Measurements from ENCODE around the gene PAPSS1. TPM values are rescaled to one million over a fixed set of nuclear protein-coding genes. Genes with fewer than 3 reads are reported as not detected.
A peak's percentile ranks its signal among the peaks of the same experiment; 100 is the strongest.

The PAPSS1 gene
- polyA plus RNA-seq, 2 of the 4 experiments (the other 2 are of a cell fraction): 47.3 to 52.5 TPM

GRCh38 chr4:107683873-107684272 lies 36.2 kb downstream of the PAPSS1 start:
- TF ChIP-seq NPAS2 (CRISPR knock-in tag; IDR thresholded peaks at IDR 0.05; ENCODE audit: borderline replicate concordance): no peak
- TF ChIP-seq, protein P1, sequence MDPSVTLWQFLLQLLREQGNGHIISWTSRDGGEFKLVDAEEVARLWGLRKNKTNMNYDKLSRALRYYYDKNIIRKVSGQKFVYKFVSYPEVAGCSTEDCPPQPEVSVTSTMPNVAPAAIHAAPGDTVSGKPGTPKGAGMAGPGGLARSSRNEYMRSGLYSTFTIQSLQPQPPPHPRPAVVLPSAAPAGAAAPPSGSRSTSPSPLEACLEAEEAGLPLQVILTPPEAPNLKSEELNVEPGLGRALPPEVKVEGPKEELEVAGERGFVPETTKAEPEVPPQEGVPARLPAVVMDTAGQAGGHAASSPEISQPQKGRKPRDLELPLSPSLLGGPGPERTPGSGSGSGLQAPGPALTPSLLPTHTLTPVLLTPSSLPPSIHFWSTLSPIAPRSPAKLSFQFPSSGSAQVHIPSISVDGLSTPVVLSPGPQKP (IDR thresholded peaks at IDR 0.05; ENCODE audit: low read depth, low read length): no peak
- TF ChIP-seq JUNB (IDR thresholded peaks at IDR 0.05): no peak
- TF ChIP-seq, protein P2, sequence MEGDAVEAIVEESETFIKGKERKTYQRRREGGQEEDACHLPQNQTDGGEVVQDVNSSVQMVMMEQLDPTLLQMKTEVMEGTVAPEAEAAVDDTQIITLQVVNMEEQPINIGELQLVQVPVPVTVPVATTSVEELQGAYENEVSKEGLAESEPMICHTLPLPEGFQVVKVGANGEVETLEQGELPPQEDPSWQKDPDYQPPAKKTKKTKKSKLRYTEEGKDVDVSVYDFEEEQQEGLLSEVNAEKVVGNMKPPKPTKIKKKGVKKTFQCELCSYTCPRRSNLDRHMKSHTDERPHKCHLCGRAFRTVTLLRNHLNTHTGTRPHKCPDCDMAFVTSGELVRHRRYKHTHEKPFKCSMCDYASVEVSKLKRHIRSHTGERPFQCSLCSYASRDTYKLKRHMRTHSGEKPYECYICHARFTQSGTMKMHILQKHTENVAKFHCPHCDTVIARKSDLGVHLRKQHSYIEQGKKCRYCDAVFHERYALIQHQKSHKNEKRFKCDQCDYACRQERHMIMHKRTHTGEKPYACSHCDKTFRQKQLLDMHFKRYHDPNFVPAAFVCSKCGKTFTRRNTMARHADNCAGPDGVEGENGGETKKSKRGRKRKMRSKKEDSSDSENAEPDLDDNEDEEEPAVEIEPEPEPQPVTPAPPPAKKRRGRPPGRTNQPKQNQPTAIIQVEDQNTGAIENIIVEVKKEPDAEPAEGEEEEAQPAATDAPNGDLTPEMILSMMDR (IDR thresholded peaks at IDR 0.05): no peak
- TF ChIP-seq, protein P3, sequence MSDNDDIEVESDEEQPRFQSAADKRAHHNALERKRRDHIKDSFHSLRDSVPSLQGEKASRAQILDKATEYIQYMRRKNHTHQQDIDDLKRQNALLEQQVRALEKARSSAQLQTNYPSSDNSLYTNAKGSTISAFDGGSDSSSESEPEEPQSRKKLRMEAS (IDR thresholded peaks at IDR 0.05): 0 out of 2 replicates have a peak, but pooled peaks have one; percentile 17
- peak; percentile 55; the same call in 1 of the 2 replicates for TF ChIP-seq GATA3 (IDR thresholded peaks at IDR 0.05; ENCODE audit: borderline replicate concordance)
- no peak for TF ChIP-seq HOXB5 (CRISPR knock-in tag; IDR thresholded peaks at IDR 0.05)
- ChIA-PET POLR2A (no interaction called here), CTCF (no interaction called here)
- FAIRE-seq (no peak), ATAC-seq (peak in 1 of 2 experiments; percentile 93; a peak in 4 of 6 replicates), DNase-seq (ENCODE audit: low read depth in 1 of 2, low spot score in 1 of 2) (peak in 1 of 2 experiments; percentile 60)
- Histone ChIP-seq H3K4me3 (no peak overlapping the region), H3K9me3 (no peaks in the 10 kb centered on the region), H3K27ac (peak overlapping the region in 1 of 2 experiments; percentile 52; a peak in 1 of 6 replicates), H3K4me1 (peaks cover 16% of the 10 kb centered on the region), H3K4me2 (peak overlapping the region; percentile 45)

DNA sequence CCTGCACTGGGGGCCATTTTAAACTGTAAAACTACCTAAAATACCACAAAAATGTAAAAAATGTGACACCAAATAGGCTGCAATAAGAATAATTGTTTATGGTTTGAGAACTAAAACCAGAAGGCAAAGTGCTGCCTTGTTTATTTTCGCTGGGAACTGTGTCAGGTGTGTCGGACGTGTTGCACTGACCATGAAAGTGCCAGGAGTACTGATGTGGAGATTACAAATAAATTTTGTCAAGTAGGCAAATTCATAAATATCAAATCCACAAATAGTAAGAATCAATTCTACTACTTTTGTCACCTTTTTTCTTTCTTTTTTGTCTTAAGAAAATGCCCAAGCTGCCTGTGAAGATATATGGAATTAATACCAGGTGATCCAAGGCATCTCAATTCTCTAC lies 37.7 kb downstream of the PAPSS1 start:
- ChIA-PET CTCF (no interaction called here), POLR2A (no interaction called here)
- TF ChIP-seq MAFK (IDR thresholded peaks at IDR 0.05; ENCODE audit: partially characterized antibody): peak; percentile 40
- no peak for TF ChIP-seq FOSL2 (IDR thresholded peaks at IDR 0.05)
- TF ChIP-seq FOSL2 (CRISPR knock-in tag; IDR thresholded peaks at IDR 0.05): no peak
- no peak overlapping the region for H3K27ac ChIP-seq
- ATAC-seq (no peak), DNase-seq (ENCODE audit: low read depth in 1 of 2, low spot score in 1 of 2) (no peak), FAIRE-seq (no peak)
- 90% methylated on average over 3 of the region's 3 CpGs for WGBS (ENCODE audit: missing lambda C conversion rate)
- H3K4me2 ChIP-seq: no peak overlapping the region
- no peaks in the 10 kb centered on the region for H3K9me3 ChIP-seq
- peaks cover 16% of the 10 kb centered on the region for H3K4me1 ChIP-seq
- H3K4me3 ChIP-seq: no peak overlapping the region

DNA sequence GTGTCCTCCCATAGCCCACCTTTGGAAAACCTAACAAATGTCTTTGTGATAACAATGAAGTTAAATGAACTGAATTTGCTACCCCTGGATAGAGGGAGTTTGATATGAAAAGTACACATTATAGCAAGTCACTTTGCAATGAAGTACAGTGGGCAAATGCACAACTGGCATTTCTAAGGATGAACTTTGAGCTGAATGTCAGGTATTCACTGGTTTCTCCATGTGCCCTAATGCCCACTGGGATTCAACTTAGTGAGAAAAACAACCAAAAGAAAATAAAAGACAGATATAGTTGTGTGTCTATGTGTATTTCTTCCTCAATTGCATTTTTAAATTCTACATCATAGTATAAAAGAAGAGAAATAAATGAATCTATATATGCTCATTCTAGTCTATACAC lies 51.0 kb downstream of the PAPSS1 start:
- FAIRE-seq (no peak), ATAC-seq (no peak), DNase-seq (ENCODE audit: low read depth in 1 of 2, low spot score in 1 of 2) (no peak)
- H3K4me2 ChIP-seq: no peak overlapping the region
- no peaks in the 10 kb centered on the region for H3K4me1 ChIP-seq
- TF ChIP-seq KDM5A (IDR thresholded peaks at IDR 0.05) (no peak), REST (IDR thresholded peaks at IDR 0.05) (no peak), HEYL (CRISPR knock-in tag; IDR thresholded peaks at IDR 0.05) (no peak), PBX3 (IDR thresholded peaks at IDR 0.05) (no peak), CEBPB (IDR thresholded peaks at IDR 0.05) (no peak)
- POLR2A ChIA-PET: no interaction called here
- no peak overlapping the region for H3K4me3 ChIP-seq
- no peak overlapping the region for H3K27ac ChIP-seq
- CTCF ChIA-PET: no interaction called here
- no peaks in the 10 kb centered on the region for H3K9me3 ChIP-seq

Measured in A549 (cell line).